ENCODE results near the gene PRKAR1B.

- TF ChIP-seq CTCF (IDR thresholded peaks at IDR 0.05) (no peak), EZH2phosphoT487 (IDR thresholded peaks at IDR 0.05) (no peak)
These were observed 3.7 kb upstream of the PRKAR1B start for GRCh38 chr7:730501-731439.
